UCSD-AML1 (cell line): ENCODE data around the gene TAGAP.
"Not testable (repeated sequence)": the region's sequence is repeated elsewhere in the genome, so short reads cannot be mapped to it uniquely, and the experiment has no call there.

Experiments
- DNase-seq: peaks from one replicate; lab custom pipeline; 2025; ENCODE audit not compliant: unreplicated experiment; lab: John Stamatoyannopoulos, UW

TAGAP gene

DNA sequence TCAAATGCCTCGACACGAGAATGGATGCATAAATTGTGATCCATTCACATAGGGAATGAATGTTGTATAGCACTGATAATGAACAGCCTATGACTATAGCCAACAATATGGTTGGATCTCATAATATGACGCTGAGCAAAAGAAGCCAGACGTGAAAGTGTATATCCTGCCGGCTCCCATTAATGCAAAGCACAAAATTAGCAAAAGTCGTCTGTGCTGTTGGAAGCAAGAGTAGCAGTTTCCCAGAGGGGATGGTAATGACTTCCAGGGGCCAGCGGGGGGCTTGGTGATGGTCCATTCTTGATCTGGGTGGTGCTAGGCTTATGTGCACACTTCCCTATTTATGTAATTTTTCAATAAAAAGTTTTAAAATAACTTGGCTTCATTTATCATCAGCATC is 1.0 kb upstream of the TAGAP start:
- DNase-seq: no peak

DNA sequence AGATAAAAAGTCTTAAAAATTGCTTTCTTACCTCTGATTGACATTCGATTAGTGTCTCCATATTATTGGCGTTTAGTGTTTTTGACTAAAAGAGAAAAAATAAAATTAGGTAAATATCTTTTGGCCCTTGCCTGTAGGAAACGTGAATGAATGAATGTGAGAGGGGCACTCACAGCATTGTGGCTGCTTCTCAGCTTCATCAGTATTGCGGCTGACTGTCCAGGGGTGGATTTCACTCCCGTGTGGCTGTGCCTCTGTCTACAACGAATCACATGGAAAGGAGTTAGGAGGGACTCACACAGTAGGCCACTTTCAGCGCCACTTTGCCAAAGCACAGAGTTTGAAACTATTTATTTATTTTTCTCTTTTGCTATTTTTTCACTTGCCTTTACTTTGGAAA is 844 bp downstream of the TAGAP start:
- no peak for DNase-seq

- no peak for DNase-seq
Observed at GRCh38 chr6:159043251-159043650, 1.5 kb downstream of the TAGAP start.

- DNase-seq: no peak
Observed at GRCh38 chr6:159042826-159043181, 2.0 kb downstream of the TAGAP start.

DNA sequence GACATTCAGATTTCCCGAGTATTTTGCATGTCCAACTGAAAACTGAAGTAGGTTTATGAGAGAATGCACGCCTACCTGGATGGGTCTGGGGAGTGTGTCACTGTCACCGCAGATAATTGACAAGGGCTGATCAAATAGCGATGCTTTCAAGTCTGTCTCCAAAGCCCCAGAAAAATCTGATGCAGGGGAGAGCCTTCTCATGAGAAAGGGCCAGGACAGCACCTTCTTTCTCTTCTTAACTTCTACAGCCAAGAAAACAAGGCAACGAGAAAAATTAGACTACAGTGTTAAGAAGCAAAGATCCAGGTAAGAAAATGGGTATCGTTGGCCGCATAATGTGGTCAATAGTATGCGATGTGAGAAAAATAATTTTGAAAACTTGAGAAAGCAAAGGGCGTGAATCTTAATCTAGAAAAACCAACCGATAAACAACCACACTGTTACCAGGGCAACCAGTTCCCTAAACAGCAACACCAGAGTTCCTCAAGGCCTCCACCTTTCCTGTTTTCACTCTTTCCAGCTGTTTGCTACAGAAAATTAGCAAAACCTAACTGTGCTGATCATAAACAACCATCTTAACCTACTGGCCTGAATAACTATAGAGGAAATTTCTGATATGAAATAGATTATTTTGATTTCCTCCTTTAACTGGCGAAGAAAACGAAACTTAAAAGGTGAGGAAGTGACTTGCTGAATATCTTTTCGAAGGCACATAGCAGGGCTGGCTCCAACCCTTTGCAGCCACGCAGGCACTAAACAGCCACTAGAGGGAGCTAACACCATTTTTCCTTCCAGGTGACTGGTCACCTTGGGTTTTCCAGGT is 2.6 kb downstream of the TAGAP start:
- peak; percentile 66 for DNase-seq

DNA sequence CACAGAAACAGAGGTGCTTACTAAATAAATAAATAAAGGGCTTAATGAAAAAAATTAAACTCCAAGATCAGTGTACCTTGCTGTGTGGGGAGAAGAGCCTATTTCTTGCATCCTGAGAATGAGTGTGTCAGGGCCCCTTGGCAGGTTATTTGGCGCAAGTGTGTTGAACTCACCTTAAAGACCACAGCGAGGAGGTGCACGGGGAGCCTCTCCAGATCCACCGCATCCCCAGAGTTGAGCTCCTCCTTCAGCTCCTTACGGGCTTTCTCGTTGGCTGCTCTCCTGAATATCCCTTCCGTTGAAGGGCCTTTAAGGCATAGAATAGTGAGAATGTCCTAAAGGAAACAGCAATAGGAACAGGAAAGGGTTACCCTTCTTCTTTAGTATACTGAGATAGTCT is 3.6 kb downstream of the TAGAP start:
- no peak for DNase-seq

DNA sequence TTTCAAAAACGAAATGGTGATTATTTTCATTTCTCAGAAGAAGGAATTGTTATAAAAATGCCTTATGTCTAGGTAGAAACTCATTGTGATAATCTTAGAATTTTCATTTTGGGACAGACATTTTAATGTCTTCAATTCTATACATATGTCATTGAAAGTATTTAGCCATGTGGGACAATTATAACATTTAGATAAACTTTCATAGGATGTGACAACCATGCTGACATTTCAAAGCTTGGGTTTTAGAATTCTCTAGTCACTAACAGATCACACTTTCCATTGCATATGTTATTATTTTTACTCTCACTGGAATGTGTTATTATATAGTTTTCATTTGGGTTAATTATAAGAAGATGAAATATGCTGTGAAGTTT is 4.9 kb downstream of the TAGAP start:
- DNase-seq: no peak

DNA sequence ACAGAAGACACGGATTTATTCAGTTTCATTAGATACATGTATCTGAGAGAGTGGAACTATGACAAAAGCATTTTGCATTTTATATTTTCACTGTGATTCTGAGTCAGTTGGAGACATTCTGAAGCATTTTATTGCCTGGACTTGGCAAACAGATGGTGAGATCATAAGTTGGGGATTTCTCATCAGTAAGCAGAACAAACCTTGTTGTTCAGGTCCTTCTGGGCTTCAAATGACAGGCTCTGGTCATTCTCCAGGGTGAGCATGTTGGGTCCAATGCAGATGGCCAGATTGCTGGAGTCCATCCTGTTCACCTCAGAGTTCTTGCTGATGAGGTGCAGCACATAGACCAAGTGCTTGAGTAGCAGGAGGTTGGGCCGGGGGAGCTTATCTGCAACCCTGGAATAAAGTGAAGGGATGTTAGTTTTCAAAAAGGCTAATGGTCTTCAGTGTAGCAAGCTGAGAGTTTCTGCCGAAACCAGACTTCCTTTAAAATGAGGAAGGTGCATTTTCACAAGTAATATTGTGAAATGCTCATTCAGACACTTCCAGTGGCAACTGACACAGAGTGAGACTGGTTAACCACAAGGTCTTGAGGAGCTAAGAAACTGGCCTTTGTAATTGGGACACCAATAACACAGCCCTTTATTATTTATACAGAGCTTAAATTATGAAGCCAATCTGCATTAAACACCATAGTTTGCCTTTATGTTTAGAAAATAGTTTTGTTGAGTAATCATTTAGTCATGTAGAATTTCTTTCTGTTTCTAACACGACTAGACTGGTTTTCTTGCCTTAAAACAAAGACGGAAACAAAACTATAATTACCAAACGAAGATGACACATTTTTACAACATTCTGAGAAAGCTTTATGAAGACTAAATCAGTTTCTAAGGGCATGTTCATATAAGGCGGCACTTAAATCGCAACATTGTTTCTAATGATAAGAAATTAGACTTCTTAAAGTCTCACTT is 5.6 kb downstream of the TAGAP start:
- DNase-seq: peak; percentile 51

GRCh38 chr6:159038318-159038717 is 6.5 kb downstream of the TAGAP start:
- DNase-seq: not testable (repeated sequence)

GRCh38 chr6:159037756-159038290 is 7.0 kb downstream of the TAGAP start:
- no peak for DNase-seq

- DNase-seq: no peak
Observed at GRCh38 chr6:159036673-159037072, 8.1 kb downstream of the TAGAP start.

GRCh38 chr6:159035891-159036290 is 8.9 kb downstream of the TAGAP start:
- DNase-seq: no peak

DNA sequence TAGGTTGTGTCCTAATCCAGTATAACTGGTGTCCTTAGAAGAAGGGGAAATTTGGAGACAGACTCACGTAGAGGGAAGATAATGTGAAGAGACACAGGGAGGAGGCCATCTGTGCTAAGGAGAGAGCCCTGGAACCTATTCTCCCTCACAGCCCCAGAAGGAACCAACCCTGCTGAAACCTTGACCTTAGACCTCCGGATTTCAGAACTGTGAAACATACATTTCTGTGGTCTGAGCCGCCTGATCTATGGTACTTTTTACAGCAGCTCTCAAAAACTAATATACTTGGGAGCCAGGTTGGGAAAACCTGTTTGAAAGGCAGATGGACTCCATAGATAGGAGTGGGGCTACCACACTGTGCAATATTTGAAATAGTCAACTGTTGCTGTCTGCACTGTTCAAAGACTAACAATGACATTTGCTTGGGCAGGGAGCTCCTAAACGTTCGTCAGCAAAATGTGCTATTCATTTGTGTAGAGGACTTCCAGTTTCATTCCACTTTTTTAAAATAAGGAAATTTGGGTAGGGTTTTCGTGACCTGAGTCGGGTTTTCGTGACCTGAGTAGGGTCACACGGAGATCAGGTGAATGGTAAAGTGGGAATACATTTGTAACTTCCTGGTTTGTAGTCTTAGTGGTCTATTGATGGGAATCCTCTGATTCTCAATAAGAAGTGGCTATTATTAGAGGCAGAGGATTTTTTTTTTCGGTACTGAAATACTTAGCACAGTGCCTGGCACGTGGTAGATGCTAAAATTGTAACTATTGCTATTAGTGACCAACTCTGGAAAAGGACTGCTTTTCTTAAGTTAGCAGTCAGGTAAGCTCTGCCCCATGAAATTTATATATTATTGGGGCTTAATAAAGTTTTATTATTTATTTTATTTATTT is 11.4 kb downstream of the TAGAP start:
- no peak for DNase-seq

GRCh38 chr6:159031846-159032245 is 12.9 kb downstream of the TAGAP start:
- no peak for DNase-seq

DNA sequence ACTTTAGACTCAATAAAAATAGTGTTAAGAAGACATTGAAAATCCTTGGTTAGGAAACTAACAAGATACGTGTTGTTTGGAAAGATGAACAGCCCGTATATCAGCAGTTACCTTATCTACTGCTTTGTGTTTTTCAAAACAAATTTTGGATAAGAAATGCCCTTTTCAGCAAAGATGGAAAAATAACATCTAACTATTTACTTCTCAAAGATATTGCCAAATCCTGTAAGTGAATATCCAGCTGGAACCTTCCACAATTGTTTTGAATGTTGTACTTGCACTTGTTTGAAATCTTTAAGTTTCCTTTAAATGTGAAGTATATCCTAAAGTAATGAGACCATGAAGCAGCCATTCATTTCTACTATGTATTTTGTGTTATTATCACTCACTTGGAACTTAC is 14.6 kb downstream of the TAGAP start:
- no peak for DNase-seq

DNA sequence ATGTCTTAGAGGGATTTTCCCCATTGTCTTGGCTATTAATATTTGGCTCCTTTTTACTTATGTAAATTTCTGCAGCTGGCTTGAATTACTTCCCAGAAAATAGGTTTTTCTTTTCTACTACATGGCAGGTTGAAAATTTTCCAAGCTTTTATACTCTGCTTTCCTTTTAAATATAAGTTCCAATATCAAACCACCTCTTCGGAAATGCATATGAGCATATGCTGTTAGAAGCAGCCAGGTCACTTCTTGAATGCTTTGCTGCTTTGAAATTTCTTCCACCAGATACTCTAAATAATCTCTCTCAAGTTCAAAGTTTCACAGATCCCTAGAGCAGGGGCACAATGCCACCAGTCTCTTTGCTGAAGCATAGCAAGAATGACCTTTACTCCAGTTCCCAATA is 19.6 kb downstream of the TAGAP start:
- not testable (repeated sequence) for DNase-seq

- DNase-seq: no peak
Observed at GRCh38 chr6:159023893-159024292, 20.9 kb downstream of the TAGAP start.

DNA sequence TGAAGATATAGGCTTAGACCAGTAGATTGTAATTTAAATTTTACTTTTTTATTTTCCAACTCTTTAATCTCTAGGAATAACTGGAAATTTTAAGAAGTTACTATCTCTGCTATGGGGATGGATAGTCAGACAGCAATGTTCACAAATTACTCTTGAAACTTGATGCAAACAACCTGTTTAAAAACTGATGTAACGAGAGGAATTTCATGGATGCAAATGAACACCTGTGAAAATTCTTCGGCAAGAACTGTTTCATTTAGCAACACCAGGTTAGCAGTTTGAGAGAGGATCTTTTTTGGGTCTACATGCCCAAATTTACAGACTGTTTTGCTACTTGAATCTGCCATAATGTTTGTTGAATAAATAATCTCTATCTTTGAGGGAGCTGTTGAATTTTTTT is 24.8 kb downstream of the TAGAP start:
- DNase-seq: no peak

- no peak for DNase-seq
Observed at GRCh38 chr6:159017757-159018559, 26.8 kb downstream of the TAGAP start.

DNA sequence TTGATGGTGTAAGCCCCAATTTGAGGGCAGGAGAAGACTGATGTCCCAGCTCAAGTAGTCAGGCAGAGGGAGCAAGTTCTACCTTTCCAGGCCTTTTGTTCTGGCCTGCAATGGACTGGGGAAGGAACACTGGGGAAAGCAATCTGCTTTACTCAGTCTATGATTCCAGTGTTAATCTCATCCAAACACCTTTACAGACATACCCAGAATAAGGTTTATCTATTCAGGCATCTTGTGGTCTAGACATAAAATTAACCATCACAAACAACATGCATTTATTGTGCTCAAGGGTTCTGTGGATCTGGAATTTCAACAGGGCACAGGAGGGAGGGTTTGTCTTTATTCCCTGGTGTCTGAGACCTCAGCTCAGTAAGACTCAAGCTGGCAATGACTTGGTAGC is 30.4 kb downstream of the TAGAP start:
- DNase-seq: no peak
